BJ (cell line): Measurements from ENCODE around the gene C8B. TPM values are rescaled to one million over a fixed set of nuclear protein-coding genes. Genes with fewer than 3 reads are reported as not detected.

ENCODE experiments used
- CTCF ChIA-PET: fragments of 350-600 bp; formaldehyde crosslinking; extraction: SDS; loops from one replicate; lab custom pipeline; 2021; ENCODE audit warnings: antibody characterized with exemption, inconsistent platforms; lab: Yijun Ruan, JAX
- POLR2A ChIA-PET: fragments of 300-600 bp; sonication (Branson Sonifier 250); formaldehyde crosslinking; extraction: SDS; loops from one replicate; lab custom pipeline; 2021; ENCODE audit warnings: antibody characterized with exemption; lab: Charles Lee
- DNase-seq: peaks from one replicate; pipeline ENCODE4 v3.0.0-alpha.2; 2011; ENCODE audit warnings: low read depth
- H3K27me3 ChIP-seq: 2 replicates; pipeline ENCODE4 v1.6.0; 2011; ENCODE audit warnings: low read length; ENCODE audit not compliant: control insufficient read depth, insufficient read depth
- H3K36me3 ChIP-seq: 2 replicates; pipeline ENCODE4 v1.5.1; 2011; ENCODE audit warnings: low read length; ENCODE audit not compliant: control insufficient read depth, insufficient read depth
- H3K4me3 ChIP-seq: 2 replicates; pipeline ENCODE4 v1.5.1; 2011; ENCODE audit warnings: low read depth, mild to moderate bottlenecking, control low read depth, low read length
- polyA plus RNA-seq: library from polyadenylated mRNA; depleted of rRNA; stranded (reverse); fragments of >200 nt; gene quantifications from 2 replicates; pipeline ENCODE4 v1.2.3, GENCODE V29; 2011
- TF ChIP-seq, protein P1 (sequence below): IDR thresholded peaks from 2 replicates; pipeline ENCODE4 v1.5.1; 2011; ENCODE audit warnings: low read depth, mild to moderate bottlenecking, control low read depth, inconsistent platforms, low read length, moderate library complexity; ENCODE audit not compliant: insufficient read depth

Gene C8B
- polyA plus RNA-seq, 1 experiment = not detected

DNA sequence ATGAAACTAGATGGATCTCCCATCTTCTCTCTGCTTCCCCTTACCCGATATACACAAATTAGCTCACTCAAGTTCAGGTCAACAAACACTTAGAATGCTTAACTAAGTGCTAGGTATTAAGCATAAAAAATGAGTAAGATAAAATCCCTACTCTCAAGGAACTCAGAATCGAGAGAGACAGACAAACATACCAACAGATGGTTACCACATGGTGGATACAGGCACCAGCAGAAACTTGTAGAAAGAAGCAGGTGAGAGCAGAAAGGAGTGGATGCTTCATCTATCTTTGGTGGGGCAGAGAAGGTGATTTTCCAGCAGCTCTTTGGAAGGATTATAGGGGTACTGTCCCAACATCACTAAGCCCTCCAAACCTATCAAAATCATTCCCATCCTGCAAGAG lies 32.2 kb downstream of the C8B start:
- Histone ChIP-seq H3K36me3 (no peaks in the 10 kb centered on the region), H3K4me3 (no peak overlapping the region), H3K27me3 (no peaks in the 10 kb centered on the region)
- ChIA-PET CTCF (interaction anchor here (1.3 kb wide), 1 partner anchor 12 kb away, joined by 5 read pairs; no protein-coding TSS in a partner anchor), POLR2A (no interaction called here)
- TF ChIP-seq, protein P1, sequence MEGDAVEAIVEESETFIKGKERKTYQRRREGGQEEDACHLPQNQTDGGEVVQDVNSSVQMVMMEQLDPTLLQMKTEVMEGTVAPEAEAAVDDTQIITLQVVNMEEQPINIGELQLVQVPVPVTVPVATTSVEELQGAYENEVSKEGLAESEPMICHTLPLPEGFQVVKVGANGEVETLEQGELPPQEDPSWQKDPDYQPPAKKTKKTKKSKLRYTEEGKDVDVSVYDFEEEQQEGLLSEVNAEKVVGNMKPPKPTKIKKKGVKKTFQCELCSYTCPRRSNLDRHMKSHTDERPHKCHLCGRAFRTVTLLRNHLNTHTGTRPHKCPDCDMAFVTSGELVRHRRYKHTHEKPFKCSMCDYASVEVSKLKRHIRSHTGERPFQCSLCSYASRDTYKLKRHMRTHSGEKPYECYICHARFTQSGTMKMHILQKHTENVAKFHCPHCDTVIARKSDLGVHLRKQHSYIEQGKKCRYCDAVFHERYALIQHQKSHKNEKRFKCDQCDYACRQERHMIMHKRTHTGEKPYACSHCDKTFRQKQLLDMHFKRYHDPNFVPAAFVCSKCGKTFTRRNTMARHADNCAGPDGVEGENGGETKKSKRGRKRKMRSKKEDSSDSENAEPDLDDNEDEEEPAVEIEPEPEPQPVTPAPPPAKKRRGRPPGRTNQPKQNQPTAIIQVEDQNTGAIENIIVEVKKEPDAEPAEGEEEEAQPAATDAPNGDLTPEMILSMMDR = no peak
- DNase-seq = no peak

DNA sequence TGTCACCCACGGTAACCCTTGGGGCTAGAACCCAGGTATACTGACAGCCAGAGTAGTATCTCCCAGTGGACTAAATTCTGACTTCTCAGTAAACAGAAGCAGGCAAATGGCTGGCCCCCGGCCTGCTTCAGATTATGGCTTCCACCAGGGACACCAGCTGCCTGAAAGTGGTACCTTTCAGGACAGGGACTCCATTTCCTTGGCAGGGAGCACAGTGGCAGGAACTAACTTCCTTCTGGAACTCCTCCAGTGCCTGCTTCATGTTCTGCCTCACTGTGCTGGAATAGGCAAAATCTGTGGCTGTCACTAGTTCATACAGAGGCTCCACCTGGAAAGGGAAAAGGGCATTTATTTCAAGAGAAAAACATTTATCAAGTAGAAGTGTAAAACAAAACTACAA lies 32.7 kb downstream of the C8B start:
- DNase-seq = no peak
- ChIA-PET POLR2A (no interaction called here), CTCF (interaction anchor here (1.3 kb wide), 1 partner anchor 12 kb away, joined by 5 read pairs; no protein-coding TSS in a partner anchor)
- TF ChIP-seq, protein P1 = no peak
- Histone ChIP-seq H3K36me3 (no peaks in the 10 kb centered on the region), H3K27me3 (no peaks in the 10 kb centered on the region), H3K4me3 (no peak overlapping the region)

DNA sequence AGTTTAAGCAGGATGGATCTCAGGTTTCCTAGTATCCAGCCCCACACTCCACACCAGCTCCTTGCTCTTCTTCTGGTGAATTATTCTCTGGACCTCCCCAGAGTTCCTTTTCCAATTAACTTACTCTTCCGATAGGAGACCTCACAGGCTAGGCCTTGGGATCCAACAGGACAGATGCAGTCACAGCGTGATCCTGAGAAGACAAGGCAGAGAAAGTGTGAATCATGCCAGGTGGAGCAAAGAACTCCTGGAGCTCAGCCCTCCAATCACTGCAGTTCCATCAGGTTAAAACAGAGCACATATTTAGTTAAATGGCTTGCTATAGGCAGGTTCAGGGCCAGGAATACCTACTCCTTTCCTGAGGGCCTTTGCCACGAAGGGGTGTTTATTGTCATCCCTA lies 34.1 kb downstream of the C8B start:
- Histone ChIP-seq H3K4me3 (no peak overlapping the region), H3K27me3 (no peaks in the 10 kb centered on the region), H3K36me3 (no peaks in the 10 kb centered on the region)
- TF ChIP-seq, protein P1 = no peak
- POLR2A ChIA-PET = no interaction called here
- DNase-seq = no peak
- CTCF ChIA-PET = interaction anchor here (1.0 kb wide), 2 partner anchors 14 to 26 kb away, joined by 3 read pairs; no protein-coding TSS in a partner anchor

DNA sequence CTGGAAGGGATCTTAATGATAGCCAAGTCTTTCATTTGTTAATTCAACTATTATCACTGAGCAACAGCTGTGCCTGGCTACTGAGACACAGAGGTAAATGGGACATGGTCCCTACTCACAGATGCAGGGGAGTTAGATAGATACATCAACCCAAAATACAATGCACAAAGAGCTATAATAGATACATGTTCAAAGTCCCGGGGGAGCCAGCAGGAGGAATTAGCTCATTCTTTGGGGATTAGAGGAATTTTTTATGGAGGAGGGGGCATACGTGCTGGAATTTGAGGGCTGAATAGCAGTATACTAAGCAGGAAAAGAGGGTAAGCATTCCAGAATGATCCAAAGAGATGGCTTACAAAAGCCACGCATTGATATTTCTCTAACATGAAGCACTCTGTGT lies 34.6 kb downstream of the C8B start:
- ChIA-PET POLR2A (no interaction called here), CTCF (interaction anchor here (1.0 kb wide), 2 partner anchors 15 to 26 kb away, joined by 3 read pairs; no protein-coding TSS in a partner anchor)
- Histone ChIP-seq H3K4me3 (no peak overlapping the region), H3K27me3 (no peaks in the 10 kb centered on the region), H3K36me3 (no peaks in the 10 kb centered on the region)
- DNase-seq = no peak
- TF ChIP-seq, protein P1 = no peak

DNA sequence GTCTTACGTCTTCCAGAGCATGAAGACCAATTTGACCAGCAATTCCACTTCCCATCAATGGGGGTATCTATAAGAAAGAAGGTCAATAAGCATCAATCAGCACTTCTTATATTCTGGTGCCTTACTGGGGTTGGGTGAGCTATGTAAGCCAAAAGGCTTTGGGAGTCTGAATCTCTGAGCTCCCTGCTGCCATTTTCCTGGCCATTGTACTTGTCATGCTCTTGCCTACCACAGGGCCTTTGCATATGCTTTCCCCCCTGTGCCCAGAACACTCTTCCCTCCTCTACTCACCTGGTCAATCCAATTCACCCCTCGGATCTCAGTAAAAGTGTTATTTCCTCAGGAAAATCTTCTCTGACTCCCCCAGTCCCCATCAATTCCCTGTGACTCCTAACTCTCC lies 36.3 kb downstream of the C8B start:
- H3K36me3 ChIP-seq = no peaks in the 10 kb centered on the region
- no peak for DNase-seq
- H3K4me3 ChIP-seq = no peak overlapping the region
- TF ChIP-seq, protein P1 = no peak
- H3K27me3 ChIP-seq = no peaks in the 10 kb centered on the region
- POLR2A ChIA-PET = no interaction called here
- CTCF ChIA-PET = interaction anchor here (1.9 kb wide), 1 partner anchor 14 kb away, joined by 5 read pairs; no protein-coding TSS in a partner anchor
